Tibial nerve (tissue), 4 donors: ENCODE data around the gene KIRREL1.

Experiments used
- CTCF ChIP-seq, 5 experiments: fragments of 200-600 bp in 3 of 5; fragments of 450-650 bp in 2 of 5; sonication (generic) in 3 of 5; IDR thresholded peaks; one replicate each; pipeline ENCODE4 v1.5.1; 2016 to 2019; ENCODE audit warnings: antibody characterized with exemption in 5 of 5, mild to moderate bottlenecking in 3 of 5, moderate library complexity in 2 of 5
- EP300 ChIP-seq, 2 donors: sonication (generic); formaldehyde crosslinking; IDR thresholded peaks; one replicate each; pipeline ENCODE4 v1.6.1; 2017; ENCODE audit warnings: antibody characterized with exemption in 2 of 2, mild to moderate bottlenecking in 1 of 2

GRCh38 chr1:158075078-158075477, 81.6 kb downstream of the KIRREL1 start:
- TF ChIP-seq CTCF (IDR thresholded peaks at IDR 0.05) (no peak), EP300 (IDR thresholded peaks at IDR 0.05) (no peak)
